Measurements from ENCODE around the gene ZBED4.

- TF ChIP-seq POLR2A (IDR thresholded peaks at IDR 0.05) = no peak
- TF ChIP-seq, protein P1, sequence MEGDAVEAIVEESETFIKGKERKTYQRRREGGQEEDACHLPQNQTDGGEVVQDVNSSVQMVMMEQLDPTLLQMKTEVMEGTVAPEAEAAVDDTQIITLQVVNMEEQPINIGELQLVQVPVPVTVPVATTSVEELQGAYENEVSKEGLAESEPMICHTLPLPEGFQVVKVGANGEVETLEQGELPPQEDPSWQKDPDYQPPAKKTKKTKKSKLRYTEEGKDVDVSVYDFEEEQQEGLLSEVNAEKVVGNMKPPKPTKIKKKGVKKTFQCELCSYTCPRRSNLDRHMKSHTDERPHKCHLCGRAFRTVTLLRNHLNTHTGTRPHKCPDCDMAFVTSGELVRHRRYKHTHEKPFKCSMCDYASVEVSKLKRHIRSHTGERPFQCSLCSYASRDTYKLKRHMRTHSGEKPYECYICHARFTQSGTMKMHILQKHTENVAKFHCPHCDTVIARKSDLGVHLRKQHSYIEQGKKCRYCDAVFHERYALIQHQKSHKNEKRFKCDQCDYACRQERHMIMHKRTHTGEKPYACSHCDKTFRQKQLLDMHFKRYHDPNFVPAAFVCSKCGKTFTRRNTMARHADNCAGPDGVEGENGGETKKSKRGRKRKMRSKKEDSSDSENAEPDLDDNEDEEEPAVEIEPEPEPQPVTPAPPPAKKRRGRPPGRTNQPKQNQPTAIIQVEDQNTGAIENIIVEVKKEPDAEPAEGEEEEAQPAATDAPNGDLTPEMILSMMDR (IDR thresholded peaks at IDR 0.05) = no peak
These were observed 30.4 kb downstream of the ZBED4 start for GRCh38 chr22:49884075-49884474.

All from uterus (tissue), 2 donors.